Stimulated activated CD8-positive, alpha-beta memory T cell treated with anti-CD3 and anti-CD28 coated beads, Interleukin-12 subunit alpha, Interleukin-12 subunit beta, amount 100 ng/mL, for 24 hours (primary cell): ENCODE measurements around the gene OPN1SW.

Experiments
- DNase-seq: peaks from one replicate; pipeline ENCODE4 v3.0.0-alpha.2; 2020; ENCODE audit errors: extremely low read depth

OPN1SW gene

GRCh38 chr7:128775744-128776474 lies at the start of gene OPN1SW:
OPN1SW (minus strand) TSS chr7:128775794; CDS start chr7:128775781, 13 bp downstream.
- DNase-seq, result no peak

GRCh38 chr7:128821724-128822123 lies 46.1 kb upstream of the OPN1SW start:
- no peak for DNase-seq

- DNase-seq, result no peak
Measured at GRCh38 chr7:128818694-128819093, 43.1 kb upstream of the OPN1SW start.

- no peak for DNase-seq
Measured at GRCh38 chr7:128815289-128815942, 39.8 kb upstream of the OPN1SW start.

- no peak for DNase-seq
Measured at GRCh38 chr7:128814499-128814898, 38.9 kb upstream of the OPN1SW start.

GRCh38 chr7:128812514-128813168 lies 37.0 kb upstream of the OPN1SW start:
- DNase-seq, result no peak

GRCh38 chr7:128811631-128812430 lies 36.2 kb upstream of the OPN1SW start:
- DNase-seq, result no peak

- DNase-seq, result no peak
Measured at GRCh38 chr7:128810997-128811396, 35.4 kb upstream of the OPN1SW start.

GRCh38 chr7:128810473-128810872 lies 34.9 kb upstream of the OPN1SW start:
- no peak for DNase-seq

GRCh38 chr7:128809363-128809762 lies 33.8 kb upstream of the OPN1SW start:
- DNase-seq, result no peak

GRCh38 chr7:128807191-128807590 lies 31.6 kb upstream of the OPN1SW start:
- no peak for DNase-seq

GRCh38 chr7:128805225-128805624 lies 29.6 kb upstream of the OPN1SW start:
- DNase-seq, result no peak

GRCh38 chr7:128804484-128804883 lies 28.9 kb upstream of the OPN1SW start:
- DNase-seq, result no peak

GRCh38 chr7:128801667-128802418 lies 26.2 kb upstream of the OPN1SW start:
- DNase-seq, result no peak

GRCh38 chr7:128801003-128801402 lies 25.4 kb upstream of the OPN1SW start:
- no peak for DNase-seq

- DNase-seq, result no peak
Measured at GRCh38 chr7:128800567-128800966, 25.0 kb upstream of the OPN1SW start.

- no peak for DNase-seq
Measured at GRCh38 chr7:128799451-128799850, 23.9 kb upstream of the OPN1SW start.

GRCh38 chr7:128796327-128796726 lies 20.7 kb upstream of the OPN1SW start:
- no peak for DNase-seq

GRCh38 chr7:128795129-128795528 lies 19.5 kb upstream of the OPN1SW start:
- no peak for DNase-seq

- DNase-seq, result no peak
Measured at GRCh38 chr7:128794436-128794835, 18.8 kb upstream of the OPN1SW start.

- DNase-seq, result no peak
Measured at GRCh38 chr7:128794020-128794419, 18.4 kb upstream of the OPN1SW start.
